Pulmonary artery endothelial cell (primary cell): ENCODE results near the gene HOXB1. TPM values are rescaled to one million over a fixed set of nuclear protein-coding genes. Genes with fewer than 3 reads are reported as not detected.

ENCODE experiments used
- DNase-seq: peaks from one replicate; pipeline ENCODE4 v3.0.0-alpha.2; 2011; ENCODE audit warnings: low read depth, low spot score
- total RNA-seq: library from RNA; depleted of rRNA; stranded (reverse); fragments of >200 nt; gene quantifications from 2 replicates; pipeline ENCODE4 v1.2.3, GENCODE V29; 2014

Gene HOXB1
- total RNA-seq, 1 donor from 2014 or later = not detected

DNA sequence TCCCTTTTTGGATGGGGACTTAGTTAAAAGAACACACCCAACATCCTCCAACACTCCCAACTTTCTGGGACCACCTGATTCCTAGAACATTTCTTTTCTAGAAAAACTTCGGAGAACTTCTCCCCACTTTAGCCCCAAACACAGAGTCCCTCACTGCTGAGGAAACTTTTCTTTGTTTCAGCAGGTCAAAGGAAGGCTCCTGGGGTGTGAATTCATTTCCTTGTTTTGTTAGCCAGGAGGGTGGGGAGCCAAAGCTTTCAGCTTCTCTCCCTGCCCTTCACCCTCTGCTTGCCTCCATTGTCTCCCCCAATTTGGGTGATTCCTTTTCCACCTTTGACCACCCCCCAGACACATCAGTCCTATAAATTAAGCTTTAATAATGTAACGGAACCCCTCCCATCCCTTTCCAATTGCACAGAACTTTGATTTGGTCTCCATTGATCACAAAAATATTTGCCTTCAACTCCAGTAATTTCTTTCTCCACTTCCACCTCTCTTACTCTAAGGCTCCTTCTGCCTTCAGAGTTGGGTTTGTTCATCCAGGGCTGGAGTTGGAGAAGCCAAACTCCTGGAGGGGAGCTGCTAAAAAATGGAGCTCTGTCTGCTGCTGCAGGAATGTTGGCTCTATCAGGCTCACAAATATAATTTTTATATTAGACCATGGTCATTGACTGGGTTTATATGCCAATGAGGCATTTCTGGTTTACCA is 37.0 kb upstream of the HOXB1 start:
- DNase-seq = no peak

- DNase-seq = no peak
Measured at GRCh38 chr17:48567209-48567608, 36.4 kb upstream of the HOXB1 start.

- no peak for DNase-seq
Measured at GRCh38 chr17:48566717-48567116, 35.9 kb upstream of the HOXB1 start.

DNA sequence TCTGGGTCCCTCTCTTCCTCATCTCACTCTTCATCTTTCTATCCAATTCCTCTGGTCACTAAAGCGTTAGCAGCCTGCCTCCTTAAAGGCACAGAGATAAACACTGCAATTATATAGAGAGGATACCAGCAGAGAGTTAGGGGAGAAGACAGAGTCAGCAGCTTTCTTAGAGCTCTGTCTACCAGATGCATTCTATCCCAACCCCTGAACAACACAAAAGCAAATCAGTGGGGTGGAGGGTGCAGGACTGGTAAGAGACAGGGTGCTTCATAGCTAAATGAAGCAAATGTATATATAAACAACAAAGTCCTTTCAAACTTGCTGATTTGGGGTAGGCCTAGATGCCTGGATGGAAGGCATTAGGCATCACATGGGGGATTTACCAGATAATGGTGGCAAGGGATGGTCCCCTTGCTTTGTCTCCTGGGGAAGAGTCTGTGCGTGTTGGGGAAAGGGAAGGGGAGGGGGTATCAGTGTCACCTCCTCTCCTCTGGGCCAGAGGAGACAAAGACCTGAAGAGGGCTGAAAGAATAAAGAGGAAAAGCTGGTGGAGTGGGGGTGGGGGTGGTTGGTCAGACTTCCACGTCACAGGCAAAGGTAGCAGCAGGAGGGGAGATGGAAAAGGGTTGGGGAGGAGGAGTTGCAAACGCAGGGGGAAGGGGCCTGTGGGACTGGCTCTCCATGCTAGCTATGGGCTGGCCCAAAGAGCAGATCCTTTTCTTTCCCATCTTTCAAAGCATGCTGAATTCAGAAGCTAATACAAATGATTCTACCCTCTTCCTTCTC is 35.3 kb upstream of the HOXB1 start:
- DNase-seq = no peak

DNA sequence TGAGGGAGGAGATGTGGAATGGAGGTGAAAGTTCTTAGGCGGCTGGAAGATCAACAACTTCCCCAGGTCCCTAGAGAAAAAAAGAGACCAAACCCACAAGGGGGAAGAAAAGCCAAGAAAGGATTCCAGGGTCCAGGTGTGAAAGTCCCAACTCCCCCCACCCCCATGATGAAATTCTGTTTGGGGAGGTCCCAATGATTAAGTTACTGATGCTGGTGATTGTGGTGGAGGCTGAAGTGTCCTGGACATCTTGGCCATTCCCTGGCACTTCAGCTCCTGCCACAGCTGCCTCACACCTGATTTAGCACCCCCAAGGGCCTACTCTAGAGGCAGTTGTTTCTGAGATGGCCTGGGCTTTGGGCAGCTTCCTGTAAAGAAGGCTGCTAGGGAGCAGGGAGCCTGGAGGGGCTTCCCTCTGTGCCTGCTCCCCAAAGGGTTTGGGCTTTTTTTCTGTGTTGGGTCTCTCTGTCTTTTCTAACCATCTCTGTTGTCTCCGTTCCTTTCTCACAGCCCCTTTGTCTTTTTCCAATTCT is 34.3 kb upstream of the HOXB1 start:
- no peak for DNase-seq

- DNase-seq = no peak
Measured at GRCh38 chr17:48564188-48565021, 33.6 kb upstream of the HOXB1 start.

- no peak for DNase-seq
Measured at GRCh38 chr17:48563867-48564187, 33.0 kb upstream of the HOXB1 start.

DNA sequence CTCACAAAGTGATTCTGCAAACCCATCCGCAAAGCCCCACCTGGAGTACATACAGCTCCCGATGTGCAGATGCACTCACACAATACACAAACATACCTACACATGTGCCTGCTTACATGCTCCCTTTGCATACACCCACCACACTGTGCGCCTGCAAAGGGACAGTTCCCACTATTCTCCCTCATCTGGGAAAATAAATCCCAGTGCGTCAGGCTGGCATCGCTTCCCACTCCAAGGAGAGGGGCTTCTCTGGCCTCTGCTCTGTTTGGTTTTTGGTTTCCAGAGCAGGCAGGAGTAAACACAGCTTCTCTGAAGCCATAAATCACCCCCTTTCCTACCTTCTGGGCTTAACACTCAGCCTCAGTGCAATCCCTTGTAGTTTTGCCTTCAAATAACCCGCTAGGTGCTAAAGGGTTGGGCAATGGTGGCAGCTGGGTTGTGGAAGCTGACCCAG is 32.6 kb upstream of the HOXB1 start:
- DNase-seq = no peak

- DNase-seq = no peak
Measured at GRCh38 chr17:48562934-48563333, 32.1 kb upstream of the HOXB1 start.

DNA sequence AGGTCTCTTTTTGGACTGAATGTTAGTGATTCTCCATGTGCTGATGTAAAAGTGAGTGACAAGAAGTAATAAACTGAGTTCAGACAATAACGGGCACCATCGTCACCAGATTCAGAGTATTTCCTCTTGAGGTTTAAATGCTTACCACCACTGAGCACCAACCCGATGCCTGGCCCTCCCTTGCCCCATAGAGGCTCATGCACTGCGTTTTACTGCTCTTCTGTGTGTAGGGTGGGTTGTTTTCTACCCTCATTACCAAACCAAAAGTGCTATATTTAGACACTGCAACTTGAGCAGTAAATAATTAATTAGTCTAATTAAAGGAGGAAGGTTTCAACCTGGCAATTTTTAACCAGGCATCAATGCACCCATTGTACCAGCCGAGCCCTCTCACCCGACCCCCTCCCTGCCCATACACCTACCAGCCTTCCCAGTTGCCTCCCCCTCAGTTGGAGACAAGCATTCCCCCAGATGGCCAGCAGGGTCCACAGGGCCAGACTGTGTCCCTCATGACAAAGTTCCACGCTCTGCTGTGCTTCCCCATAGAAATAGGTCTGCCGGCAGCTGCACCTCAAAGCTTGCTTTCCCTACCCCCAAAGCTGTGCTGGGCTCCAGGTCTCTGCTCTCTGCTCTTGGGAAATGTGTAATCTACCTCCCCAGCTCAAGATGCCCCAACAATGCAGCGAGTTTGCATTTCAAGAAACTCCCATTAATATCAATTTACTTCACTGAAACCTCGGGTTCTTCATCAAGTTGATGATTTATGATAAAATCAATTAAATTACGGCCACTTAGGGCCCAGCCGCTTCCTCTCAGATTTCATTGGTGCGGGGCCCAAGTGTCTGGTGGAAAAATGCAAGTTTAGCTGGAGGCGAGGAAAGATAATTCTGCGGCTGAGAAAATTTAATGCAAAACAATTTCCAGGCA is 31.3 kb upstream of the HOXB1 start:
- DNase-seq = no peak

DNA sequence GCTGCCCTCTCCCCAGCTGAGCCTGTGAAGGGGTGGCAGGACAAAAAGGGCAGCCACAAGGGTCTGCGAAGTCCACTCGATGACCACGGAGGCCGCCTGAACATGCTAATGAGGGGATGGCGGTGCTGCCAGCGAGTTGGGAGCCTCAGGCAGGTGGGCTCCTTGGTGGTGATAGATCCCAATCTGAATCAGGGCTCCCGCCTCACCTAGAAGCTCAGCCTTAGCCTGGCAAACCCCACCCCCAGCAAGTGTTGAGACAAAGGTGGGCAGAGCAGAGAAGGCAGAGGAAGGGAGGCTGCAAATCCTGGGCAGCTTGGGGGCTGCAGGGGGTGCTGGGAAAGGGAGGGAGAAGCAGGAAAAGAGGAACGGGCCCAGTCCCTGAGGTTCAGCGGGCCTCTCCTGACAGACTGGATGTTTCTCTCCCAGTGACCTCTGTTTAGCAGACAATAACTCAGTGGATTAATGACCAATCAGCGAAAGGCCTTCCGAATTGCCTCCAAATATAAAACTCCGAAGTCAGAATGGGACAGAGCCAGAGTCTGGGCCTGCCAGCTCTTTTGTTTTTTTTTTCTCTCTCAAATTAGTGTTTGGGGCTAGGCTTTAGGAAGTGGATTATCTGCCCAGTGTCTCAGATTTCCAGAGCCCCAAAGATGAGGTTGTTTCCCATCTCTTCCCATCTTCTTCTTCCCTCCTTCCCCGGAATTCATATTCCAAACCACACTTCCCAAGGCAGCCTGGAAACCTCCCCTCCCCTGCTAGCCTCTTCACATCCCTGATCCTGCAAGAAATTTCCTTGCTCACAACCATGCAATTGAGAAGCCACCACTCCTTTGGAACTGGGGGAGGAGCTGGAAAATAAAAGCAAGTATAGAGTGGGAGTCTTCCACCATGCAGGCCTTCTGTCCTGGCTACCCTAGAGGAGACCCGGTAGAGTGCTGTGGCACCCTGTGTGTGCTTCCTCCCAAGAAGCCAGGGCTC is 29.3 kb upstream of the HOXB1 start:
- DNase-seq = no peak

DNA sequence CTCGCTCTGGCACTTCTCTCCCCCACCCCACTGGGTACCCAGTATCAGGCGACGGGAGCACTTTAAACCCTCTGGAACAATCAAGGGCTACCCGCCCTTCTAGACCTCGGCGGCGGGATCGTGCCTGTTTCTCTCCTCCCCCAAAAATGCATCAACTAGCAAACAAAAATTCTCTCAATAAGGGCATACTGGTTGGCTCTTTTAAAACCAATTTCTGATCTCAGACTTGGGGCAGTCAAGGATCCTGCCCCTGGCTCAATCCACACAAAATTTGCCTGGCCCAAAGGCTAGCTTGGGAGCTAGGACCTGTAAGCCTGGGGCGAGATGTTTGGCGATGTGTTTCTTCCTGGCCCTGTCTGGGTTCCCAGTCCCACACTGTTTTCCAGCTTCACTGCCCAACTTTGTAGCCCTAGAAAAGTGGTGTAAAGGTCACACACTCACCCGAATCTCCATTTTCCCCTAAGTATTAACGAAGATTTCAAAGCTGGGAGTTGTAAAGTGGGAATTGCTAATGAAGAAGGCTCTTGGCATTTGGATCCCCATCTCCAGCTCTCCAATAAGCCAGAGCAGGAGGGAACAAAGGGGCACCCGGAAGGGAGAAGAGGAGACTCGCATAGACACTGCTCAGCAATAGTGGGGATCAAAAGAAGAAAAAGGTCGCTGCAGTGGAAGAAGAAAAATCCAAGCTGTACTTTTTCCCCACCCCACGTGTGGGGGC is 28.5 kb upstream of the HOXB1 start:
- no peak for DNase-seq

- DNase-seq = no peak
Measured at GRCh38 chr17:48558831-48559121, 28.0 kb upstream of the HOXB1 start.

DNA sequence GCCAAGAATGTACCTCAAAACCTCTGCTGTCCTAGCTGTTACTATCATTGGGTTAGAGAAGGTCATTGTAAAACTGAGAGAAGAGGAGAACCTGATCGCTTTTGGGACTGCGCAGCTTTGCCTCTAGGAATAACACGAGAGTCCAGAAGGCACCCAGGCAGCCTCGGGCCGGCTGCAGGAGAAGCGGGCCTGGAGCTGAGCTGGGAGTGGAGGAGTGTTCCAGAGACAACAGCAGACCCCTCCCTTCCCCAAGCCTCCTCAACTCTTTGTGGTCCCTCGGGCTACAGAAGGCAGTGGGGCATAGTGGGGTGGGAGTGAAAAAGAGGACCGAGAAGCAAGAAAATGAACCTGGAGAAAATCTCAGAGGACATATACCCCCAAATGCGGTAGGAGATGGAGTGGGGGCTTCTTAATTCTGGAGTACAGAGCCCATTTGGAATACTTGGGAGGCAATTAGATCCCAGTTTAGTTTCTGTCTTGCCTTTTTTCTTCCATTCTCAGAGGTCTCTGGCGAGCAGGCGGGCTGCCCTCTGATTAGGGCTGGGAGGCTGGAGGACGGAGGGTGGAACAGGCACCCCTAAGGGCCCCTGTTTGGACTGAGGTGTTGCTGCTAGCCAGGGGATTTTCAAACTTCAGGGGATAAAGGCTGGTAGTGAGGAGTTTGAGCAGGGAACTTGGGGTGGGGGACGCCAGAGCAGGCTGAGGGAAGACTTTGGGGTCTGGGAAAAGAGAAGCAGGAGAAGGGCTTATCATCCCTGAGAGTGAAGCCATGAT is 27.4 kb upstream of the HOXB1 start:
- no peak for DNase-seq

GRCh38 chr17:48556576-48557401 is 26.0 kb upstream of the HOXB1 start:
- no peak for DNase-seq

- no peak for DNase-seq
Measured at GRCh38 chr17:48556229-48556575, 25.4 kb upstream of the HOXB1 start.
